ENCODE results near the gene GCNT2.
A peak's percentile ranks its signal among the peaks of the same experiment; 100 is the strongest.
"Not testable (repeated sequence)": the region's sequence is repeated elsewhere in the genome, so short reads cannot be mapped to it uniquely, and the experiment has no call there.

Gene GCNT2

GRCh38 chr6:10514049-10514780, 6.9 kb upstream of the GCNT2 start:
- no peak for ATAC-seq

GRCh38 chr6:10516953-10517352, 4.2 kb upstream of the GCNT2 start:
- no peak for ATAC-seq

- ATAC-seq, result no peak
Observed at GRCh38 chr6:10518557-10519407, 2.4 kb upstream of the GCNT2 start.

- ATAC-seq, result not testable (repeated sequence)
Observed at GRCh38 chr6:10519408-10519697, 1.8 kb upstream of the GCNT2 start.

- ATAC-seq, result no peak
Observed at GRCh38 chr6:10520468-10520867, 683 bp upstream of the GCNT2 start.

GRCh38 chr6:10522929-10523573, 1.9 kb downstream of the GCNT2 start:
- ATAC-seq, result no peak

- ATAC-seq, result no peak
Observed at GRCh38 chr6:10526156-10526555, 5.0 kb downstream of the GCNT2 start.

- peak; percentile 69 to 71 for ATAC-seq
Observed at GRCh38 chr6:10528158-10528981, 7.2 kb downstream of the GCNT2 start.

GRCh38 chr6:10529231-10529801, 8.2 kb downstream of the GCNT2 start:
- ATAC-seq, result no peak

- not testable (repeated sequence) for ATAC-seq
Observed at GRCh38 chr6:10529828-10530374, 8.8 kb downstream of the GCNT2 start.

- ATAC-seq, result no peak
Observed at GRCh38 chr6:10531503-10531902, 10.4 kb downstream of the GCNT2 start.

GRCh38 chr6:10531942-10532341, 10.8 kb downstream of the GCNT2 start:
- ATAC-seq, result no peak

- ATAC-seq, result no peak
Observed at GRCh38 chr6:10532392-10532791, 11.2 kb downstream of the GCNT2 start.

GRCh38 chr6:10534419-10534762, 13.2 kb downstream of the GCNT2 start:
- ATAC-seq, result no peak

- no peak for ATAC-seq
Observed at GRCh38 chr6:10535193-10535592, 14.0 kb downstream of the GCNT2 start.

- no peak for ATAC-seq
Observed at GRCh38 chr6:10537726-10538125, 16.6 kb downstream of the GCNT2 start.

GRCh38 chr6:10540073-10540746, 19.1 kb downstream of the GCNT2 start:
- no peak for ATAC-seq

- ATAC-seq, result no peak
Observed at GRCh38 chr6:10541591-10541990, 20.4 kb downstream of the GCNT2 start.

GRCh38 chr6:10542213-10542612, 21.1 kb downstream of the GCNT2 start:
- no peak for ATAC-seq

GRCh38 chr6:10543488-10543887, 22.3 kb downstream of the GCNT2 start:
- ATAC-seq, result no peak

GRCh38 chr6:10545482-10545881, 24.3 kb downstream of the GCNT2 start:
- no peak for ATAC-seq

- ATAC-seq, result no peak
Observed at GRCh38 chr6:10547809-10548208, 26.7 kb downstream of the GCNT2 start.

Measured in activated CD4-positive, CD25-positive, alpha-beta regulatory T cell treated with anti-CD3 and anti-CD28 coated beads, Interleukin-2, amount 50 U/mL, for 24 hours (primary cell).